OCI-LY3 (cell line): ENCODE data around the gene LRBA.

Experiments
- H2AFZ ChIP-seq: fragments of 200-600, 300-600 bp; shearing (Covaris generic); 2 replicates; pipeline ENCODE4 v1.6.0; 2014; ENCODE audit warnings: antibody characterized with exemption, low read depth, low read length
- H3K27ac ChIP-seq: fragments of 200-600, 300-600 bp; sonication (generic); 2 replicates; pipeline ENCODE4 v1.5.1; 2014; ENCODE audit warnings: mild to moderate bottlenecking, low read length, moderate library complexity, mixed read lengths
- H3K27me3 ChIP-seq: fragments of 200-600, 300-600 bp; sonication (generic); 2 replicates; pipeline ENCODE4 v1.6.1; 2014; ENCODE audit warnings: low read depth, low read length, mixed read lengths
- H3K36me3 ChIP-seq: fragments of 200-600, 300-600 bp; sonication (generic); replicated peaks from 2 replicates; pipeline ENCODE3; 2014; ENCODE audit warnings: low read depth, low read length, mixed read lengths
- H3K4me1 ChIP-seq: fragments of 300-600, 200-600 bp; sonication (generic); 2 replicates; pipeline ENCODE4 v1.6.1; 2014; ENCODE audit warnings: low read length, mixed read lengths
- H3K4me2 ChIP-seq: fragments of 200-600, 300-600 bp; sonication (generic); 2 replicates; pipeline ENCODE4 v1.6.1; 2014; ENCODE audit warnings: low read length, mixed read lengths
- H3K4me3 ChIP-seq: fragments of 300-600, 200-600 bp; sonication (generic); 2 replicates; pipeline ENCODE4 v1.5.1; 2014; ENCODE audit warnings: antibody characterized with exemption, mild to moderate bottlenecking, low read length, moderate library complexity
- H3K79me2 ChIP-seq: fragments of 300-600, 200-600 bp; shearing (Covaris generic); 2 replicates; pipeline ENCODE4 v1.6.1; 2014; ENCODE audit warnings: mild to moderate bottlenecking, low read length, mixed read lengths
- H3K9ac ChIP-seq: fragments of 300-600, 200-600 bp; shearing (Covaris generic); 2 replicates; pipeline ENCODE4 v1.6.0; 2014; ENCODE audit warnings: mild to moderate bottlenecking, low read length, moderate library complexity
- H3K9me3 ChIP-seq: fragments of 200-600, 300-600 bp; shearing (Covaris generic); 2 replicates; pipeline ENCODE4 v1.6.1; 2014; ENCODE audit warnings: low read length, mixed read lengths; ENCODE audit not compliant: insufficient read depth
- H4K20me1 ChIP-seq: fragments of 200-600, 300-600 bp; sonication (generic); 2 replicates; pipeline ENCODE4 v1.6.1; 2016; ENCODE audit warnings: low read length, mixed read lengths; ENCODE audit not compliant: insufficient read depth
- EZH2phosphoT487 ChIP-seq: fragments of 200-600 bp; shearing (Covaris generic); IDR thresholded peaks from 2 replicates; pipeline ENCODE4 v1.6.1; 2018; ENCODE audit warnings: antibody characterized with exemption, mixed run types, low read depth
- TF ChIP-seq, protein P1 (sequence below): fragments of 200-600, 300-600 bp; sonication (generic); IDR thresholded peaks from 2 replicates; pipeline ENCODE4 v1.5.1; 2014; ENCODE audit warnings: antibody characterized with exemption, low read length, low read depth

The LRBA gene

DNA sequence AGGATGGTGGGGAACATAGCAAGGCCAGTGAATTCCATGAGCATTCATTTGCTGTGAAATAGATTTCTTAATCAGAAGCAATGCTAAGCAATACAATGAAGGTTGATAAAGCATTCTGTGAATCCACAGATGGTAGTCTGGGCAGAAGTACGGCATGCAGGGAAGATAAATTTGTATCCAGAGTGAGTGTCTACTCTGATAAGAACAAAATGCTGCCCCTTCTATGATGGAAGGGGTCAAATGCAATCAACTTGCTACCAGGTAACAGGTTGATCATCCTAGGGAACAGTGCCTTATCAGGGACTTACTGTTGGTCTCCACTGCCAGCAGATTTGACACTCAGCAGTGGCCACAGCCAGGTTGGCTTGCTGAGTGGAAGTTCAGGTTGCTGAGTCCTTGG is 243.7 kb downstream of the LRBA start:
- no peaks in the 10 kb centered on the region for H4K20me1 ChIP-seq
- H2AFZ ChIP-seq: no peak overlapping the region
- no peak overlapping the region for H3K27ac ChIP-seq
- H3K79me2 ChIP-seq: no peaks in the 10 kb centered on the region
- H3K27me3 ChIP-seq: no peaks in the 10 kb centered on the region
- TF ChIP-seq, protein P1, sequence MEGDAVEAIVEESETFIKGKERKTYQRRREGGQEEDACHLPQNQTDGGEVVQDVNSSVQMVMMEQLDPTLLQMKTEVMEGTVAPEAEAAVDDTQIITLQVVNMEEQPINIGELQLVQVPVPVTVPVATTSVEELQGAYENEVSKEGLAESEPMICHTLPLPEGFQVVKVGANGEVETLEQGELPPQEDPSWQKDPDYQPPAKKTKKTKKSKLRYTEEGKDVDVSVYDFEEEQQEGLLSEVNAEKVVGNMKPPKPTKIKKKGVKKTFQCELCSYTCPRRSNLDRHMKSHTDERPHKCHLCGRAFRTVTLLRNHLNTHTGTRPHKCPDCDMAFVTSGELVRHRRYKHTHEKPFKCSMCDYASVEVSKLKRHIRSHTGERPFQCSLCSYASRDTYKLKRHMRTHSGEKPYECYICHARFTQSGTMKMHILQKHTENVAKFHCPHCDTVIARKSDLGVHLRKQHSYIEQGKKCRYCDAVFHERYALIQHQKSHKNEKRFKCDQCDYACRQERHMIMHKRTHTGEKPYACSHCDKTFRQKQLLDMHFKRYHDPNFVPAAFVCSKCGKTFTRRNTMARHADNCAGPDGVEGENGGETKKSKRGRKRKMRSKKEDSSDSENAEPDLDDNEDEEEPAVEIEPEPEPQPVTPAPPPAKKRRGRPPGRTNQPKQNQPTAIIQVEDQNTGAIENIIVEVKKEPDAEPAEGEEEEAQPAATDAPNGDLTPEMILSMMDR: no peak
- TF ChIP-seq EZH2phosphoT487: no peak
- H3K4me1 ChIP-seq: no peaks in the 10 kb centered on the region
- H3K36me3 ChIP-seq: no peaks in the 10 kb centered on the region
- no peak overlapping the region for H3K9ac ChIP-seq
- no peak overlapping the region for H3K4me2 ChIP-seq
- no peaks in the 10 kb centered on the region for H3K9me3 ChIP-seq
- no peak overlapping the region for H3K4me3 ChIP-seq

DNA sequence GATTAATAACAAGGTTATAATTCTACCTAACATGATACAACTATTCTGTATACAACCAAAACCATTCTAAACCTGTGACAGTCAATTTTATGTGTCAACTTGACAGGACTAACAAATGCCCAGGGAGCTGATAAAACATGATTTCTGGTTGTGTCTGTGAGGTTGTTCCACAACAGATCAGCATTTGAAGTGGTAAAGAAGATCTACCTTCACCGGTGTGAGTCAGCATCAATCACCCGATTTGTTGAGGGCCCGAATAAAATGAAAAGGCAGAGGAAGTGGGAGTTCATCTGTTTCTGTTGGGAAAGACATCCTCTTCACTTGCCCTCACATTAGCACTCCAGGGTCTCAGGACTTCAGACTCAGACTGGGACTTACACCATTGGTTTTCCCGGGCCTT is 245.2 kb downstream of the LRBA start:
- Histone ChIP-seq H3K9ac (no peak overlapping the region), H3K4me3 (no peak overlapping the region), H3K27me3 (no peaks in the 10 kb centered on the region), H3K27ac (no peak overlapping the region), H3K4me1 (no peaks in the 10 kb centered on the region), H2AFZ (no peak overlapping the region), H3K4me2 (no peak overlapping the region), H3K9me3 (no peaks in the 10 kb centered on the region), H3K36me3 (no peaks in the 10 kb centered on the region), H4K20me1 (no peaks in the 10 kb centered on the region), H3K79me2 (no peaks in the 10 kb centered on the region)
- TF ChIP-seq EZH2phosphoT487: no peak
- TF ChIP-seq, protein P1: no peak

DNA sequence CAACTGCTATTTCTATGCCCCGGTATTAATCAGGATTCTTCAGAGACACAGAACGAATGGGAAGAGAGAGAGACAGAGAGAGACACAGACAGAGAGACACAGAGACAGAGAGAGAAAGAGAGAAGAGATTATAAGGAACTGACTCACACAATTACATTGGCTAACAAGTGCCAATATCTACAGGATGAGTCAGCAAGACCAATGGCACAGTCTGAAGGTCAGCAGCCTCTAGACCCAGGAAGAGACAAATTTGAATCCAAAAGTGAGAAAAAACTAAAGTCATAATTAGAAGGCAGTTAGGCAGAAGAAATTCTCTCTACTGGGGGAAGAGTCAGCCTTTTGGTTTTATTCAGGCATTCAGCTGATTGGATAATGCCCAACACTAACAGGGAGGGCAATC is 245.8 kb downstream of the LRBA start:
- no peaks in the 10 kb centered on the region for H3K9me3 ChIP-seq
- no peaks in the 10 kb centered on the region for H4K20me1 ChIP-seq
- no peaks in the 10 kb centered on the region for H3K36me3 ChIP-seq
- TF ChIP-seq, protein P1: no peak
- no peak for TF ChIP-seq EZH2phosphoT487
- no peak overlapping the region for H3K4me3 ChIP-seq
- no peak overlapping the region for H3K4me2 ChIP-seq
- no peaks in the 10 kb centered on the region for H3K79me2 ChIP-seq
- H3K27me3 ChIP-seq: no peaks in the 10 kb centered on the region
- H3K9ac ChIP-seq: no peak overlapping the region
- H3K27ac ChIP-seq: no peak overlapping the region
- no peak overlapping the region for H2AFZ ChIP-seq
- no peaks in the 10 kb centered on the region for H3K4me1 ChIP-seq

DNA sequence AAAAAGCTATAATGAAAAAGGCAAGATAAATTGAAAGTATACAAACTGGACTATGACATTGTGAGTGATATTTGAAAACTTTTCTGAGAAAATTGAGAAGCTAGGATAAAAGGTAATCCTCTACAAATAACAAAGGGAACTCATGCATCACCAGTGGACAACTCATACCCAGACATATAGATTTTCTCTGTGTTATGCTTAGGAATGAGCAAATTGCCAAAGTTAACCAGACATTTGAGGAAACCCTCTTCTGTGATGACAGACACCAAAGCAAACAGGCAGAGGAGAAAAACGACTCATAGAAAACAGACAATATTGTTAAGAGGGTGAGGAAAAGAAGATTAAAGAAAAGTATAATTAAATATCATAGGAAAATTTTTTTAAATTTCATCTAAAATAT is 246.6 kb downstream of the LRBA start:
- no peak overlapping the region for H2AFZ ChIP-seq
- no peak overlapping the region for H3K9ac ChIP-seq
- no peaks in the 10 kb centered on the region for H3K79me2 ChIP-seq
- H3K27me3 ChIP-seq: no peaks in the 10 kb centered on the region
- H3K27ac ChIP-seq: no peak overlapping the region
- no peak for TF ChIP-seq EZH2phosphoT487
- TF ChIP-seq, protein P1: no peak
- no peaks in the 10 kb centered on the region for H3K36me3 ChIP-seq
- no peaks in the 10 kb centered on the region for H3K4me1 ChIP-seq
- H3K4me2 ChIP-seq: no peak overlapping the region
- no peak overlapping the region for H3K4me3 ChIP-seq
- H4K20me1 ChIP-seq: no peaks in the 10 kb centered on the region
- no peaks in the 10 kb centered on the region for H3K9me3 ChIP-seq
